KMS-11 (cell line): ENCODE results near the gene TRABD2B.

ENCODE experiments used
- H2AFZ ChIP-seq: fragments of 200-600 bp; sonication (generic); 2 replicates; pipeline ENCODE4 v1.6.1; 2016; ENCODE audit warnings: antibody characterized with exemption, mixed run types, low read depth
- H3K27ac ChIP-seq: fragments of 200-600 bp; sonication (generic); 2 replicates; pipeline ENCODE4 v1.6.1; 2016; ENCODE audit warnings: mild to moderate bottlenecking, mixed run types
- H3K27me3 ChIP-seq: fragments of 200-600 bp; sonication (generic); 2 replicates; pipeline ENCODE4 v1.6.1; 2017; ENCODE audit warnings: mild to moderate bottlenecking, low read depth, mixed run types, moderate library complexity; ENCODE audit not compliant: insufficient read depth
- H3K36me3 ChIP-seq: fragments of 200-600 bp; sonication (generic); 2 replicates; pipeline ENCODE4 v1.6.1; 2017; ENCODE audit warnings: mild to moderate bottlenecking, mixed run types; ENCODE audit not compliant: insufficient read depth
- H3K4me1 ChIP-seq: fragments of 200-600 bp; sonication (generic); 2 replicates; pipeline ENCODE4 v1.6.1; 2016; ENCODE audit warnings: mild to moderate bottlenecking, low read depth, mixed run types; ENCODE audit not compliant: poor library complexity, severe bottlenecking
- H3K4me2 ChIP-seq: fragments of 200-600 bp; sonication (generic); 2 replicates; pipeline ENCODE4 v1.7.0; 2016; ENCODE audit warnings: mild to moderate bottlenecking, mixed run types
- H3K4me3 ChIP-seq: fragments of 200-600 bp; sonication (generic); IDR thresholded peaks from 2 replicates; pipeline ENCODE4 v1.6.1; 2017; ENCODE audit warnings: low read depth, low read length, mixed read lengths; ENCODE audit not compliant: insufficient read depth
- H3K79me2 ChIP-seq: fragments of 200-600 bp; sonication (generic); 2 replicates; pipeline ENCODE4 v1.6.1; 2016; ENCODE audit warnings: low read depth, mixed run types; ENCODE audit not compliant: insufficient read depth
- H3K9ac ChIP-seq: fragments of 200-600 bp; sonication (generic); 2 replicates; pipeline ENCODE4 v1.6.1; 2016; ENCODE audit warnings: mild to moderate bottlenecking, mixed run types
- H4K20me1 ChIP-seq: fragments of 200-600 bp; sonication (generic); 2 replicates; pipeline ENCODE4 v1.6.1; 2016; ENCODE audit warnings: mild to moderate bottlenecking, mixed run types; ENCODE audit not compliant: insufficient read depth
- CTCF ChIP-seq: fragments of 200-600 bp; sonication (generic); conservative IDR thresholded peaks from 2 replicates; pipeline ENCODE4 v1.6.1; 2017; ENCODE audit warnings: low read depth, mild to moderate bottlenecking, antibody characterized with exemption, low read length, moderate library complexity, mixed read lengths

Gene TRABD2B

GRCh38 chr1:47824297-47824696, 172.9 kb downstream of the TRABD2B start:
- Histone ChIP-seq H3K9ac (no peak overlapping the region), H4K20me1 (no peaks in the 10 kb centered on the region), H3K4me3 (no peak overlapping the region), H2AFZ (no peak overlapping the region), H3K4me1 (no peaks in the 10 kb centered on the region), H3K27ac (no peak overlapping the region), H3K4me2 (no peak overlapping the region), H3K36me3 (no peaks in the 10 kb centered on the region), H3K27me3 (no peaks in the 10 kb centered on the region), H3K79me2 (no peaks in the 10 kb centered on the region)
- no peak for TF ChIP-seq CTCF

GRCh38 chr1:47823040-47823808, 174.0 kb downstream of the TRABD2B start:
- H3K36me3 ChIP-seq: no peaks in the 10 kb centered on the region
- no peak overlapping the region for H3K4me2 ChIP-seq
- H3K27me3 ChIP-seq: no peaks in the 10 kb centered on the region
- H3K4me1 ChIP-seq: no peaks in the 10 kb centered on the region
- no peaks in the 10 kb centered on the region for H3K79me2 ChIP-seq
- TF ChIP-seq CTCF: no peak
- H3K4me3 ChIP-seq: no peak overlapping the region
- H3K27ac ChIP-seq: no peak overlapping the region
- no peaks in the 10 kb centered on the region for H4K20me1 ChIP-seq
- no peak overlapping the region for H3K9ac ChIP-seq
- no peak overlapping the region for H2AFZ ChIP-seq

GRCh38 chr1:47821760-47822159, 175.4 kb downstream of the TRABD2B start:
- no peak overlapping the region for H3K27ac ChIP-seq
- H3K4me1 ChIP-seq: no peaks in the 10 kb centered on the region
- no peaks in the 10 kb centered on the region for H3K36me3 ChIP-seq
- H3K4me2 ChIP-seq: no peak overlapping the region
- no peaks in the 10 kb centered on the region for H4K20me1 ChIP-seq
- no peaks in the 10 kb centered on the region for H3K27me3 ChIP-seq
- H2AFZ ChIP-seq: no peak overlapping the region
- no peaks in the 10 kb centered on the region for H3K79me2 ChIP-seq
- H3K4me3 ChIP-seq: no peak overlapping the region
- no peak overlapping the region for H3K9ac ChIP-seq
- TF ChIP-seq CTCF: no peak

GRCh38 chr1:47819574-47819888, 177.7 kb downstream of the TRABD2B start:
- Histone ChIP-seq H2AFZ (no peak overlapping the region), H3K9ac (no peak overlapping the region), H4K20me1 (no peaks in the 10 kb centered on the region), H3K4me2 (no peak overlapping the region), H3K4me3 (no peak overlapping the region), H3K36me3 (no peaks in the 10 kb centered on the region), H3K27me3 (no peaks in the 10 kb centered on the region), H3K79me2 (no peaks in the 10 kb centered on the region), H3K27ac (no peak overlapping the region), H3K4me1 (no peaks in the 10 kb centered on the region)
- TF ChIP-seq CTCF: no peak
